HepG2 (cell line): ENCODE results near the gene THAP10. TPM values are rescaled to one million over a fixed set of nuclear protein-coding genes. Genes with fewer than 3 reads are reported as not detected.
A peak's percentile ranks its signal among the peaks of the same experiment; 100 is the strongest.

ENCODE experiments used
- CBX1 ChIP-seq: IDR thresholded peaks from one replicate; pipeline ENCODE4 v1.6.1; 2016; ENCODE audit warnings: antibody characterized with exemption, low read depth
- DNMT1 ChIP-seq: sonication (generic); formaldehyde crosslinking; IDR thresholded peaks from 2 replicates; pipeline ENCODE4 v1.5.1; 2020; ENCODE audit warnings: mild to moderate bottlenecking, missing genetic modification reagents
- FOXC1 ChIP-seq: sonication (generic); formaldehyde crosslinking; IDR thresholded peaks from 2 replicates; pipeline ENCODE4 v1.8.0; 2022; ENCODE audit warnings: mild to moderate bottlenecking, missing genetic modification reagents, borderline replicate concordance
- GABPB1 ChIP-seq: IDR thresholded peaks from 2 replicates; pipeline ENCODE4 v1.6.1; 2016; ENCODE audit warnings: mild to moderate bottlenecking, missing genetic modification reagents, moderate library complexity, missing compliant biosample characterization
- GPN1 ChIP-seq: sonication (generic); formaldehyde crosslinking; IDR thresholded peaks from 2 replicates; pipeline ENCODE4 v1.5.1; 2020; ENCODE audit warnings: missing genetic modification reagents, borderline replicate concordance
- KAT8 ChIP-seq: IDR thresholded peaks from 2 replicates; pipeline ENCODE4 v1.6.1; 2016; ENCODE audit warnings: missing genetic modification reagents, missing compliant biosample characterization
- KLF12 ChIP-seq: sonication (generic); formaldehyde crosslinking; IDR thresholded peaks from 2 replicates; pipeline ENCODE4 v1.4.0; 2020; ENCODE audit warnings: missing genetic modification reagents, borderline replicate concordance
- KLF16 ChIP-seq, 2 experiments: sonication (generic) in 1 of 2; formaldehyde crosslinking in 1 of 2; IDR thresholded peaks; 2 replicates each; pipeline versions ENCODE4 v1.6.1 to v1.8.0; 2016 to 2023; ENCODE audit warnings: missing genetic modification reagents in 2 of 2, missing compliant biosample characterization in 1 of 2
- KMT2A ChIP-seq: sonication (generic); formaldehyde crosslinking; IDR thresholded peaks from 2 replicates; pipeline ENCODE4 v1.4.0; 2020; ENCODE audit warnings: missing genetic modification reagents
- ONECUT2 ChIP-seq: sonication (generic); formaldehyde crosslinking; IDR thresholded peaks from 2 replicates; pipeline ENCODE4 v1.4.0; 2020; ENCODE audit warnings: missing genetic modification reagents
- POGZ ChIP-seq: sonication (generic); formaldehyde crosslinking; IDR thresholded peaks from 2 replicates; pipeline ENCODE4 v1.4.0; 2020; ENCODE audit warnings: mild to moderate bottlenecking, missing genetic modification reagents
- POLR2AphosphoS2 ChIP-seq: IDR thresholded peaks from 2 replicates; pipeline ENCODE4 v1.6.1; 2011; ENCODE audit warnings: low read depth, low read length, improper control_type of control experiment
- SMAD3 ChIP-seq: sonication (generic); formaldehyde crosslinking; IDR thresholded peaks from 2 replicates; pipeline ENCODE4 v1.4.0; 2020; ENCODE audit warnings: missing genetic modification reagents
- SMC3 ChIP-seq: IDR thresholded peaks from 2 replicates; pipeline ENCODE4 v1.6.1; 2011; ENCODE audit warnings: low read length, improper control_type of control experiment
- SP4 ChIP-seq: sonication (generic); formaldehyde crosslinking; IDR thresholded peaks from 2 replicates; pipeline ENCODE4 v1.8.1; 2023; ENCODE audit warnings: mild to moderate bottlenecking, missing genetic modification reagents
- ZBTB38 ChIP-seq: sonication (generic); formaldehyde crosslinking; IDR thresholded peaks from 2 replicates; pipeline ENCODE4 v1.5.1; 2020; ENCODE audit warnings: mild to moderate bottlenecking, missing genetic modification reagents
- ZNF33B ChIP-seq: sonication (generic); formaldehyde crosslinking; IDR thresholded peaks from 2 replicates; pipeline ENCODE4 v1.5.1; 2020; ENCODE audit warnings: mild to moderate bottlenecking, missing genetic modification reagents
- ZNF44 ChIP-seq: sonication (generic); formaldehyde crosslinking; IDR thresholded peaks from 2 replicates; pipeline ENCODE4 v1.5.1; 2020; ENCODE audit warnings: mild to moderate bottlenecking, missing genetic modification reagents
- ZNF446 ChIP-seq: sonication (generic); formaldehyde crosslinking; IDR thresholded peaks from 2 replicates; pipeline ENCODE4 v1.5.0; 2020; ENCODE audit warnings: mild to moderate bottlenecking, missing genetic modification reagents
- ZNF83 ChIP-seq: sonication (generic); formaldehyde crosslinking; IDR thresholded peaks from 2 replicates; pipeline ENCODE4 v1.4.0; 2020; ENCODE audit warnings: missing genetic modification reagents, mild to moderate bottlenecking, borderline replicate concordance
- ZSCAN25 ChIP-seq: sonication (generic); formaldehyde crosslinking; IDR thresholded peaks from 2 replicates; pipeline ENCODE4 v1.8.0; 2022; ENCODE audit warnings: mild to moderate bottlenecking, missing genetic modification reagents
- polyA plus RNA-seq, 8 experiments: library from polyadenylated mRNA; depleted of rRNA in 3 of 8; stranded (reverse) in 7 of 8; unstranded in 1 of 8; fragments of >200 nt; fragmentation: Illumina TruSeq in 4 of 8; extraction: Trizol in 4 of 8; gene quantifications; 2 replicates each; pipeline versions ENCODE4 v1.2.1 to v1.2.3, GENCODE V29; 2011 to 2016; ENCODE audit warnings: low read depth in 4 of 8, missing spikeins in 1 of 8, mixed read lengths in 1 of 8; ENCODE audit not compliant: insufficient read depth in 1 of 8
- total RNA-seq, 5 experiments: library from RNA; depleted of rRNA; stranded (reverse); fragments of >200 nt; fragmentation: Illumina TruSeq; extraction: Trizol; gene quantifications; 2 replicates each; pipeline ENCODE4 v1.2.3, GENCODE V29; 2016; ENCODE audit warnings: low read depth in 1 of 5
- TF ChIP-seq, protein P1 (sequence below): sonication (generic); formaldehyde crosslinking; IDR thresholded peaks from 2 replicates; pipeline ENCODE4 v1.5.0; 2020; ENCODE audit warnings: mild to moderate bottlenecking, missing genetic modification reagents
- TF ChIP-seq, protein P2 (sequence below): IDR thresholded peaks from 2 replicates; pipeline ENCODE4 v1.6.1; 2016; ENCODE audit warnings: missing genetic modification reagents, missing compliant biosample characterization
- TF ChIP-seq, protein P3 (sequence below): sonication (generic); formaldehyde crosslinking; IDR thresholded peaks from 2 replicates; pipeline ENCODE4 v1.5.0; 2020; ENCODE audit warnings: mild to moderate bottlenecking, missing genetic modification reagents, borderline replicate concordance
- TF ChIP-seq, protein P4 (sequence below): sonication (generic); formaldehyde crosslinking; conservative IDR thresholded peaks from 2 replicates; pipeline ENCODE4 v1.8.0; 2022; ENCODE audit warnings: low read depth, missing genetic modification reagents

The THAP10 gene
- total and polyA plus RNA-seq, 2 of the 13 experiments (the other 11 are each of a cell fraction or from before 2014, with no cell fraction given) = 0.64 to 0.69 TPM

DNA sequence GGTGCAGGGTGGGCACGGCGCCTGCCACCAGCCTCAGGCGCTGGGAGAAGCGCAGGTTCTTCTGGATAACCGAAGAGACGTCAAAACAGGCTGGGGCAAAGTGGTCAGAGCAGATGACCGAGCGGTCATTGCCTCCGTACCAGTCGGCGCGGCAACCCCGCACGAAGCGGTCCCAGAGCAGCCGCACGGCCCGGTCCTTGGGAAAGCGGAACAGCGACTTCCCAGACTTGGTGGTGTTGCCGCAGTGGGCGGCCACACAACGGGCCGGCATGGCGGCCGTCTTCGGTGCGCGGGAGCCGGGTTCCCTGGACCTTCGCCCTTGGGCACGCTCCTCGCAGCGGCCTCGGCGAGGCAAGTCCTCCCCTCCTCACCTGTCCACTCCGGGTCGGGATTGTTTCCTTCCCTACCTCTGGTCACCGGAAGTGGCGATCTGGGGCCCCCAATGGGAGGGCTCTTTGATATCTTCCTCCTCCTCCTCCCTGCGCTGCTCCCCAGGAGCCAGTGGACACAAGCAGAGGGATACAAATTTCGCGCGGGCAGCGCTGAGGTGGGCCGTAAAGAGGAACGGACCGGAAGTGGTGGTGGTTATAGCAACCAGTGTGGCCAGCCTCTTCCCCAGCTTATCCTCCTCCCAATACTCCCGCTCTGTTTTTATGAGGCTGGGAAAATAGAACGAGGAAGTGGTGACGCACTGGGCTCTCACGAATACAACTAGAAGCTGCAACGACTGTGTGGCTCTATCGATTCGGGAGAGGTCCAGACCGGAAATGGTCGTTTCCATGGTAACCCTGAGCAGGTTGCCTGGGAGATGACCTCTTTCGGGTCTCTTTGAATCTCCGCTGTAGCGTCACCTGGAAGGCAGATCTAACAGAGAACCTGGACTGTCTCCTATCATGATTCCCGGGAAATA lies at the start of gene THAP10, which contains the start of gene LRRC49 (continued):
- TF ChIP-seq ZNF83 (CRISPR knock-in tag) (no peak; the same call in 1 of the 2 replicates), ONECUT2 (CRISPR knock-in tag) (peak; percentile 79), SMC3 (no peak), KMT2A (CRISPR knock-in tag) (peak; percentile 77), ZNF44 (no peak), POGZ (CRISPR knock-in tag) (peak; percentile 77), GABPB1 (CRISPR knock-in tag) (peak; percentile 98), ZNF33B (CRISPR knock-in tag) (no peak), DNMT1 (no peak), SP4 (CRISPR knock-in tag) (no peak), ZSCAN25 (CRISPR knock-in tag) (no peak), GPN1 (no peak), ZNF446 (CRISPR knock-in tag) (peak; percentile 80; the same call in 1 of the 2 replicates), SMAD3 (CRISPR knock-in tag) (no peak; the same call in 1 of the 2 replicates), FOXC1 (CRISPR knock-in tag) (peak; percentile 65; the same call in 1 of the 2 replicates), POLR2AphosphoS2 (no peak), KLF12 (CRISPR knock-in tag) (peak; percentile 31; the same call in 1 of the 2 replicates), CBX1 (peak; percentile 82), KAT8 (CRISPR knock-in tag) (peak; percentile 90), KLF16 (CRISPR knock-in tag; IDR thresholded peaks at IDR 0.05) (peak in 1 of 2 experiments; percentile 81; a peak in 2 of 4 replicates), ZBTB38 (CRISPR knock-in tag) (peak; percentile 41; the same call in 1 of the 2 replicates)
- TF ChIP-seq, protein P1, sequence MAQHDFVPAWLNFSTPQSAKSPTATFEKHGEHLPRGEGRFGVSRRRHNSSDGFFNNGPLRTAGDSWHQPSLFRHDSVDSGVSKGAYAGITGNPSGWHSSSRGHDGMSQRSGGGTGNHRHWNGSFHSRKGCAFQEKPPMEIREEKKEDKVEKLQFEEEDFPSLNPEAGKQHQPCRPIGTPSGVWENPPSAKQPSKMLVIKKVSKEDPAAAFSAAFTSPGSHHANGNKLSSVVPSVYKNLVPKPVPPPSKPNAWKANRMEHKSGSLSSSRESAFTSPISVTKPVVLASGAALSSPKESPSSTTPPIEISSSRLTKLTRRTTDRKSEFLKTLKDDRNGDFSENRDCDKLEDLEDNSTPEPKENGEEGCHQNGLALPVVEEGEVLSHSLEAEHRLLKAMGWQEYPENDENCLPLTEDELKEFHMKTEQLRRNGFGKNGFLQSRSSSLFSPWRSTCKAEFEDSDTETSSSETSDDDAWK (CRISPR knock-in tag) = no peak
- TF ChIP-seq, protein P2, sequence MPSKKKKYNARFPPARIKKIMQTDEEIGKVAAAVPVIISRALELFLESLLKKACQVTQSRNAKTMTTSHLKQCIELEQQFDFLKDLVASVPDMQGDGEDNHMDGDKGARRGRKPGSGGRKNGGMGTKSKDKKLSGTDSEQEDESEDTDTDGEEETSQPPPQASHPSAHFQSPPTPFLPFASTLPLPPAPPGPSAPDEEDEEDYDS (CRISPR knock-in tag) = no peak
- TF ChIP-seq, protein P3, sequence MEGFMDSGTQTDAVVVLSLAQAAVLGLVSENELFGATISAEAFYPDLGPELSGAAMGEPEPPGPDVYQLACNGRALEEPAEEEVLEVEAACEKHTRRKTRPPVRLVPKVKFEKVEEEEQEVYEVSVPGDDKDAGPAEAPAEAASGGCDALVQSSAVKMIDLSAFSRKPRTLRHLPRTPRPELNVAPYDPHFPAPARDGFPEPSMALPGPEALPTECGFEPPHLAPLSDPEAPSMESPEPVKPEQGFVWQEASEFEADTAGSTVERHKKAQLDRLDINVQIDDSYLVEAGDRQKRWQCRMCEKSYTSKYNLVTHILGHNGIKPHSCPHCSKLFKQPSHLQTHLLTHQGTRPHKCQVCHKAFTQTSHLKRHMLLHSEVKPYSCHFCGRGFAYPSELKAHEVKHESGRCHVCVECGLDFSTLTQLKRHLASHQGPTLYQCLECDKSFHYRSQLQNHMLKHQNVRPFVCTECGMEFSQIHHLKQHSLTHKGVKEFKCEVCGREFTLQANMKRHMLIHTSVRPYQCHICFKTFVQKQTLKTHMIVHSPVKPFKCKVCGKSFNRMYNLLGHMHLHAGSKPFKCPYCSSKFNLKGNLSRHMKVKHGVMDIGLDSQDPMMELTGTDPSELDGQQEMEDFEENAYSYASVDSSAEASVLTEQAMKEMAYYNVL (CRISPR knock-in tag) = peak; percentile 73
- TF ChIP-seq, protein P4, sequence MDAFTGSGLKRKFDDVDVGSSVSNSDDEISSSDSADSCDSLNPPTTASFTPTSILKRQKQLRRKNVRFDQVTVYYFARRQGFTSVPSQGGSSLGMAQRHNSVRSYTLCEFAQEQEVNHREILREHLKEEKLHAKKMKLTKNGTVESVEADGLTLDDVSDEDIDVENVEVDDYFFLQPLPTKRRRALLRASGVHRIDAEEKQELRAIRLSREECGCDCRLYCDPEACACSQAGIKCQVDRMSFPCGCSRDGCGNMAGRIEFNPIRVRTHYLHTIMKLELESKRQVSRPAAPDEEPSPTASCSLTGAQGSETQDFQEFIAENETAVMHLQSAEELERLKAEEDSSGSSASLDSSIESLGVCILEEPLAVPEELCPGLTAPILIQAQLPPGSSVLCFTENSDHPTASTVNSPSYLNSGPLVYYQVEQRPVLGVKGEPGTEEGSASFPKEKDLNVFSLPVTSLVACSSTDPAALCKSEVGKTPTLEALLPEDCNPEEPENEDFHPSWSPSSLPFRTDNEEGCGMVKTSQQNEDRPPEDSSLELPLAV (CRISPR knock-in tag) = no peak
